SK-N-SH (cell line): ENCODE data around the gene SAXO1.
"Not testable (repeated sequence)": the region's sequence is repeated elsewhere in the genome, so short reads cannot be mapped to it uniquely, and the experiment has no call there.

Experiments used
- FOXJ3 ChIP-seq: sonication (generic); formaldehyde crosslinking; IDR thresholded peaks from 2 replicates; pipeline ENCODE4 v1.5.1; 2020; ENCODE audit warnings: mild to moderate bottlenecking, missing genetic modification reagents
- RFX5 ChIP-seq: IDR thresholded peaks from 2 replicates; pipeline ENCODE4 v1.6.1; 2012; ENCODE audit warnings: mild to moderate bottlenecking, improper control_type of control experiment, low read length
- SMC3 ChIP-seq: IDR thresholded peaks from 2 replicates; pipeline ENCODE4 v1.6.1; 2012; ENCODE audit warnings: low read depth, low read length, improper control_type of control experiment
- TAF1 ChIP-seq: IDR thresholded peaks from 2 replicates; pipeline ENCODE4 v1.6.1; 2012; ENCODE audit warnings: low read depth, mild to moderate bottlenecking, low read length, moderate library complexity, borderline replicate concordance
- USF1 ChIP-seq: IDR thresholded peaks from 2 replicates; pipeline ENCODE4 v1.4.0; 2012; ENCODE audit warnings: low read depth, borderline replicate concordance
- TF ChIP-seq, protein P1 (sequence below): fragments of 200-600 bp; sonication (generic); IDR thresholded peaks from 2 replicates; pipeline ENCODE4 v1.6.1; 2017; ENCODE audit warnings: antibody characterized with exemption, mild to moderate bottlenecking, moderate library complexity
- TF ChIP-seq, protein P2 (sequence below): IDR thresholded peaks from 2 replicates; pipeline ENCODE4 v1.4.0; 2012; ENCODE audit warnings: low read depth

GRCh38 chr9:19021649-19022048, 11.4 kb downstream of the SAXO1 start:
- TF ChIP-seq FOXJ3 (CRISPR knock-in tag); RFX5; TAF1; USF1; SMC3: not testable (repeated sequence)
- TF ChIP-seq, protein P1, sequence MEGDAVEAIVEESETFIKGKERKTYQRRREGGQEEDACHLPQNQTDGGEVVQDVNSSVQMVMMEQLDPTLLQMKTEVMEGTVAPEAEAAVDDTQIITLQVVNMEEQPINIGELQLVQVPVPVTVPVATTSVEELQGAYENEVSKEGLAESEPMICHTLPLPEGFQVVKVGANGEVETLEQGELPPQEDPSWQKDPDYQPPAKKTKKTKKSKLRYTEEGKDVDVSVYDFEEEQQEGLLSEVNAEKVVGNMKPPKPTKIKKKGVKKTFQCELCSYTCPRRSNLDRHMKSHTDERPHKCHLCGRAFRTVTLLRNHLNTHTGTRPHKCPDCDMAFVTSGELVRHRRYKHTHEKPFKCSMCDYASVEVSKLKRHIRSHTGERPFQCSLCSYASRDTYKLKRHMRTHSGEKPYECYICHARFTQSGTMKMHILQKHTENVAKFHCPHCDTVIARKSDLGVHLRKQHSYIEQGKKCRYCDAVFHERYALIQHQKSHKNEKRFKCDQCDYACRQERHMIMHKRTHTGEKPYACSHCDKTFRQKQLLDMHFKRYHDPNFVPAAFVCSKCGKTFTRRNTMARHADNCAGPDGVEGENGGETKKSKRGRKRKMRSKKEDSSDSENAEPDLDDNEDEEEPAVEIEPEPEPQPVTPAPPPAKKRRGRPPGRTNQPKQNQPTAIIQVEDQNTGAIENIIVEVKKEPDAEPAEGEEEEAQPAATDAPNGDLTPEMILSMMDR: not testable (repeated sequence)
- TF ChIP-seq, protein P2, sequence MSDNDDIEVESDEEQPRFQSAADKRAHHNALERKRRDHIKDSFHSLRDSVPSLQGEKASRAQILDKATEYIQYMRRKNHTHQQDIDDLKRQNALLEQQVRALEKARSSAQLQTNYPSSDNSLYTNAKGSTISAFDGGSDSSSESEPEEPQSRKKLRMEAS: not testable (repeated sequence)
